MM.1S (cell line): ENCODE data around the gene FAM72D.
"Not testable (repeated sequence)": the region's sequence is repeated elsewhere in the genome, so short reads cannot be mapped to it uniquely, and the experiment has no call there.

Experiments
- EZH2 ChIP-seq: fragments of 300-600 bp; sonication (generic); optimal IDR thresholded peaks from 2 replicates; pipeline ENCODE3; 2017; ENCODE audit warnings: low read depth, mild to moderate bottlenecking, antibody characterized with exemption, low read length, mixed read lengths
- EZH2phosphoT487 ChIP-seq: fragments of 300-600 bp; sonication (generic); IDR thresholded peaks from 2 replicates; pipeline ENCODE4 v1.6.1; 2018; ENCODE audit warnings: antibody characterized with exemption, low read length
- TF ChIP-seq, protein P1 (sequence below): fragments of 300-600 bp; sonication (generic); IDR thresholded peaks from 2 replicates; pipeline ENCODE4 v1.5.1; 2016; ENCODE audit warnings: antibody characterized with exemption, low read length, mixed read lengths

DNA sequence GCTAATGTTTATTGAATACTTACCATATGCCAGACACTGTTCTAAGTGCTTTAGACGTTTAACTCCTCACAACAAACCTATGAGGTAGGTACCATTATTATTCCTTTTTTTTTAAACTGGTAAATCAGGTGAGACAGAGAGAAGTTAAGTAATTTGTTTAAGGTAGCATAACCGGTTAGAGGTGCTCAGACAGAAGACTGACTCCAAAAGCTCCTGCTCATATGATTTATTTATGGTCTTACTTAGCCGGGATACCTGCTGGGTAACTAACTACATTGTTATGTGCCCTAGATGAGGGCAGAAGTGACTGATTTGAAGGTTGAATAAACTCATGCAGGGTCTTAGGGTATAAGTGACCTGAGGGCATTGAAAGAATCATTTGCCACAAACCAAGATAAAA, 16.9 kb downstream of the FAM72D start:
- TF ChIP-seq, protein P1, sequence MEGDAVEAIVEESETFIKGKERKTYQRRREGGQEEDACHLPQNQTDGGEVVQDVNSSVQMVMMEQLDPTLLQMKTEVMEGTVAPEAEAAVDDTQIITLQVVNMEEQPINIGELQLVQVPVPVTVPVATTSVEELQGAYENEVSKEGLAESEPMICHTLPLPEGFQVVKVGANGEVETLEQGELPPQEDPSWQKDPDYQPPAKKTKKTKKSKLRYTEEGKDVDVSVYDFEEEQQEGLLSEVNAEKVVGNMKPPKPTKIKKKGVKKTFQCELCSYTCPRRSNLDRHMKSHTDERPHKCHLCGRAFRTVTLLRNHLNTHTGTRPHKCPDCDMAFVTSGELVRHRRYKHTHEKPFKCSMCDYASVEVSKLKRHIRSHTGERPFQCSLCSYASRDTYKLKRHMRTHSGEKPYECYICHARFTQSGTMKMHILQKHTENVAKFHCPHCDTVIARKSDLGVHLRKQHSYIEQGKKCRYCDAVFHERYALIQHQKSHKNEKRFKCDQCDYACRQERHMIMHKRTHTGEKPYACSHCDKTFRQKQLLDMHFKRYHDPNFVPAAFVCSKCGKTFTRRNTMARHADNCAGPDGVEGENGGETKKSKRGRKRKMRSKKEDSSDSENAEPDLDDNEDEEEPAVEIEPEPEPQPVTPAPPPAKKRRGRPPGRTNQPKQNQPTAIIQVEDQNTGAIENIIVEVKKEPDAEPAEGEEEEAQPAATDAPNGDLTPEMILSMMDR, result not testable (repeated sequence)
- not testable (repeated sequence) for TF ChIP-seq EZH2, EZH2phosphoT487
